Endothelial cell of hepatic sinusoid (primary cell): ENCODE measurements around the gene TEAD4.

ENCODE experiments used
- in situ Hi-C: cut with HindIII; loops from 2 replicates; pipeline ENCODE4 v1.10.0; 2017; ENCODE audit warnings: low sequenced_read_pairs

Gene TEAD4

DNA sequence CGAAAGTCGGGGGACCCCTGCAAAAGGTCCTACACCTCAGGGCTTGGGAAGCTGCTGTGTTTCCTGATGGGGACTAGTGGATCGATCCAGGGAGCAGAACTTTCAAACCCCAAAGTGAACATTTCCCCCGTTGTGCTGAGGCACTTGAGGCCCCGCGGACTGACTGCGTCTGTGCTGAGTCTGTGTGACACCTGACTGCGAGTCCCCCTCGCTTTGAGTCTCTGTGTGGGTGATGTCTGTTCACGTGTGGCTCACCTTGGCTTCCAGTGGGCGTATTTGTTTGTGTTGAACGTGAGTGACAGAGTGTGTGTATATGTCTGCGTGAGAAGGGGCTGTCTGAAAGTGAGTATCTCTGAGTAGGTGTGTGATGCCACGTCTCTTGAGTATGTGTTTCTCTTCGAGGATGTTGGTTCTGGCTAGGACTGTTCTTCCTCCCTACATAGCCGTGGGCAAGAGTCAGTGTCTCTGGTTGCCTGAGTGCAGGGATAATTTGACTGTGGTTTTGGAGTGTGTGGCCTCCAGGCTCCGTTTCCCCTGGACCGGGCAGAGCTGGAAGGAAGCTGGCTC, 1.3 kb downstream of the TEAD4 start:
- in situ Hi-C loops = no loop called here

DNA sequence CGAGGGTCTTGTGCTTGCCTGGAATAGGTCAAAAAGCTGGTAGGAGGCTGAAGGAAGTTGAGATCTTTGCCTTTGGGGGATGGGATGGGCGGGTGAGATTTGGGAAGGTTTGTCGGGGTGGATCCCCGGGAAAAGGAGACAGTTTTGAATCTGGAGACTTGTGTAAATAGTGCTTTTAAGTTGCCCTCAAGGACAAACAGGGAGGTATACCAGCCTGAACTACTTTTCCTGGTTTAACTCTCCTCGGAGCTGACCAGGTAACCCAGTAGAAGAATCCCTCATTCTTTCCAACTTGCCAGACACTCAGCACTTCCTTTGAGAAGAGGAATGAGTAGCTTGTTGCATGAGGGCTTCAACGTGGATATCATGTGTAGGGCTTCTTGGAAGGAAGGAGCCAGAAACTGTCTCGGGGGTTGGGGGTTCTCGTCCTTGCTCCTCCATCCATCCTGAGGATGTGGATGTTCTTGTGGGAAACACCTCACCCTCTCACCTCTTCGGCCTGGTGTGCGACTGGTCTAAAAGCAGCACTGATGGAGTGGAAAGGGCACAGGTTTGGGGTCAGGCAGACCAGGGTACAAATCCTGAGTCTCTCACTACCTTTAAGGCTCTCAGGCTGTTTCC, 1.9 kb downstream of the TEAD4 start:
- in situ Hi-C loops = no loop called here

DNA sequence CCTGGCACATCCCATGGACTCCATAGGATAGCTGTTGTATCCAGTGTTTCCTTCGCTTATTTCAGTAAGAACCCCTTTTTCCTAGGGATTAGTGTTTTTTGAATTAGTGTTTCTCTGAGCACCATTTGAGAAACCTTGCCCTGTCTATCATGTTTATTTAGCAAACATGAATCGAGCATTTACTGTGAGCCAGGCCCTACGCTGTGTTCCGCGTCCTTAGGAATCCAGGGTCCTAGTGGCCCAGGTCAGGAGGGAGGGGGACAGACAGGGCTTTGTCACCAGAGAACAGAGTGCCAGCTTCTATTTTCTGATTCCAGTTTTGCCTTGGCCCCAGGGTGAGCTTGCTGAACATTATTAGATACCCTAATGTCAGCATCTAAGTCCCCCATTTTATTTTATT, 2.5 kb downstream of the TEAD4 start:
- in situ Hi-C loops = no loop called here

DNA sequence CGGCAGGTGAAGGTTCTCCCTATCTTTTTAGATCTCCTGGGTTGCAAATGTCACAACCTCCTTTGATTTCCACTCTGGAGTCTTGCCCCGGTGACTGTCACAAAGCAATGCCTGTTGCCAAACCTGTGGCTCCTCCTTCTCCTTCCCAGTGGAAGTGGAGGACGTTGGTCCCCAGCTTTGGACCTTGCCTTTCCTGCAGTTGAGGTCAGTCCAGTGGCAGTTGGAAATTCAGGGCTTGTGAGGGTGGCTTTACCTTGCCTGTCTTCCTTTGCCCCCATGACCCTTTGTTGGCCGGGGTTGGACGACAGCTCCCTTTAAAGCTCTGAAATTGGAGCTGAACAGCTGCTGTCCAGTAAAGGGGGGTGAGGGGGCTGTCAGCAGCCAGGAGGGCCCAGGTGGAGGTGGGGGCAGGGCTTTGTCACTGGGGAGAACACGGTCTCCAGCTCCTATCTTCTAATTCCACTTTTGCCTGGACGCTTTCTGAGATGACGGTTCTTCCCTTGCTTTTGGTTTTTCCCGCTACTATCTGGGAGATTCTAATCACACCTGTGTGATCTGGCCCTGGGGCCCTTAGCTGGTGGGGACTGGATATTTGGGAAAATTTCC, 4.1 kb downstream of the TEAD4 start:
- in situ Hi-C loops = no loop called here

DNA sequence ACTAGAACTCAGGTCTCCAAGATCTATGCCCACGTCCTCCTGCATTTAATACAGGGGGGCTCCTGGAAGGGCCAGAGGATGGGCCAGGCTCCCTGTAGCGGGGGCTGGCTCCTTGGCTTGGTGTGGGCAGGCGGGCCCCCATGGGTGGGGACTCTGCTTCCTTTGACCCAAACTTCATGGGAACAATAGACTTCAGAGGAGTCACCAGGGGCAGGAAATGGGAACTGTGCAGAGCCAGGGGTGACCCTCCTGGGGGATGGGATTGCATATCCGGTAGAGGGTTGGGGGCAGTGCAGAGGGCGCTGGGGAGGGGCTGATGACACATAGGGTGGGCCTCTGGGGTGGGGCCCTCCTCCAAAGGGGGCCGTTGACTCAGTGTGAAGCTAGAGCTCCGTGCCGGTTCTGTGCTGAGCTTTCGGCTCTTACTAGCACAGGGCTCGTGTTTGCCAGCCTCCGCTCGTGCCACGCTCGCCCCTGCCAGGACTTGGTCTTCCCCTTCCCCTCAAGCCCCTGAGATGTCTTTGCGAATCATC, 4.6 kb downstream of the TEAD4 start:
- in situ Hi-C loops = no loop called here

DNA sequence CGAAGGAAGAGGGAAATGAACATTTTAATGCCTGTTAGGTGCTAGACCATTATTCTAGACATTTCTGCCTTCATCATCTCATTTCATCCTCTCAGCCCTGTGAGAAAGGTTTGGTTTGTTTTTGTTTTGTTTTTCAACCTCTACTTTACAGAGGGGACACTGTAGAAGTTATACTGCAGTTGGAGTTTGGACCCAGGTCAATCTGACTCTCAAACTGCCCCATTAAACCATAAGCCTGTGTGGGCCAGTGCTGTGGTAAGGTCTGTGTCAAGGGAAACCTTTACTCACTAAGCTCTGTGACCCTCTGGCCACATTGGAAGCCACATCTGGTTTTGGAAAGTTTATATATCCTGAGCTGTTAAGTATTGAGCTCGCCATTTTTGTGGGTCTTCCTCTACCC, 8.5 kb downstream of the TEAD4 start:
- in situ Hi-C loops = no loop called here

DNA sequence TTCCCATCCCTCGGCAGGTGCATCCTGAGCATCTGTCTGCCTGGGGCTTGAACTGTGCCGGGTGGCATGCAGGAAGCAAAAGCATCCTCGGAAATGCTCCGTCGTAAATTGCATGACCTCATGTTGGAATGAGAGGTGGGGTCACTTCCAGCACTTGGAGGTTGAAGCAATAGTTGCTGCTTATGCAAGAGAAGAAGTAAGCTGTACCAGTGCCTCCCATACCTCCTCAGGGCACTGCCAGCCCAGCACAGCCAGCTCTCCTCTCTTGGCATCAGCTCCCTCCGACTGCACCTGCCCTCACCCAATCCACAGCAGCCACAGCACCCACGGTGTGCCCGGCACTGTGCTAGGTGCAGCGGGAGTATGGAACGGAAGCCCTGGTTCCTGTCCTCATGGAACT, 11.5 kb downstream of the TEAD4 start:
- in situ Hi-C loops = no loop called here

DNA sequence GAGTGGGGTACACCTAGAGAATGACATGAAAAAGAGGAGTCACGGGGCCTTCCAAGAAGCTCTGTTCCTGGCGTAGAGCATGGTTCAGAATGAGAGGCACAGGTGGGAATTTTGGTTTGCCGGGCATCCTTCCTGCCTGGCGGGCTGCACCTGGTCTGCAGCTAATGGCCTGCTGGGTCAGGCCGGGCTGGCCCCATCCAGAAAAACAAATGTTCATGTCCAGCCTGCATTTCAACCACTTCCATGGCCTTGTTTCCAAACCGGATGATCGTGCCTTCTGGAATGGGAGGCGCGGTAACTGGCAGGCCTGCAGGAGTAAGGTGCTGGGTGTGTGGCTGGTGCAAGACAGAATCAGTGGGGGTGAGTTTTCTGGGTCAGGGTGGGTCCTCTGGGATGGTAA, 14.4 kb downstream of the TEAD4 start:
- in situ Hi-C loops = no loop called here

DNA sequence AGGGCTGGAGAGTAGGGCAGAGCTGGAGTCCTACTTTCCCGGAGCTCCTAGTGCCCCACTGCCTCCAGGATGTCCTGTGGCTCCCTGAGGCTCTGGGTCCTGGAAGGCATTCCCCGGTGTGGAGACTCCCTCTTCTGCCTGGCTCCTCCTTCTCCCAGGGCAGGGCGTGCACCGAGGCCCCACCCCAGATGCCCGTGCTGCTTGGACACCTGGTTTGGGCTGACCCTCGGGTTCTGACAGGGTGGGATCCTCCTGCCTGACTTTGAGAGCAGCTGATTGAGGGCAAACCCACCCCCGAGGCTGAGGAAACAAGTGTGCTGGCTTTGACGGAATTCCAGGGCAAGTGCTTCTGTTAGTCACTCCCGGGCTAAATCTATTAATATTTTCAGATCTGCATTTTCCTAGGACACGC, 15.4 kb downstream of the TEAD4 start:
- in situ Hi-C loops = no loop called here

DNA sequence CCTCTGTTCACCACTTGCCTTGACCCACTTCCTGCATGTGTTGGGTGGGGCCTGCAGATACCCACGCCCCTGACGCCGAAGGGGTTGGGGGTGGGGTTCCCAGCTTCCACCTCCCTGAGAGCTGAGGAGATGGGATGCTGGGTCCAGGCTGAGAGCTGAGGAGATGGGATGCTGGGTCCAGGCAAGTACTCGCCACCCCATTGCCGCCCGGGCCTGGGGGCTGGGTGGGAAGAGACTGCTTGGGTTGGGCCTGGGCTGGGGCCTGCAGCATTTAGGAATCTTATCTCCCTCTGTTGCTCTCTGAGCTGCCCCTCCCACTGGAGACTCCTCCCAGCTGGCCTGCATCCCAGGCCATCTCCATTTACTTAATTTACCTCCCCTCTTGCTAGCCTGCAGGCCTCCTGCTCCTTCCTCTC, 17.4 kb downstream of the TEAD4 start:
- in situ Hi-C loops = no loop called here

DNA sequence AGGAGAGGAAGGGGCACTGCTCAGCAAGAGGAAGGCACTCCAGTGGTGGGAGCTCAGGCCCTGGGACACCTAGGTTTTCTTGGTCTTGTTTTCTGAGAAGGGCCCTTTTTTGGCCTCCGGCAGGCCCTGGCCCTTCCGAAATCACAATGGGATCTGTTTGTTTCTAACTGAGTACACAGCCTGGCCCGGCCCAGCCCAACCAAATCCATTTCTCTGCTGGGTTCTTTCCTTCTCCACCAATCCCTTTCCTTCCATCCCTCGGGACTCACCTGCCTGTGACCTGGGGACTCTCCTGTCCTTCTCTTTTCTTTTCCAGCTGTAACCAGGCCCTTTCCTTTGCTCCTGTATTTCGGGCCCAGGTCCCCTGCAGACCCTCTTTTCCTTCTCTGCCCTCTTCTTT, 18.6 kb downstream of the TEAD4 start:
- in situ Hi-C loops = no loop called here

DNA sequence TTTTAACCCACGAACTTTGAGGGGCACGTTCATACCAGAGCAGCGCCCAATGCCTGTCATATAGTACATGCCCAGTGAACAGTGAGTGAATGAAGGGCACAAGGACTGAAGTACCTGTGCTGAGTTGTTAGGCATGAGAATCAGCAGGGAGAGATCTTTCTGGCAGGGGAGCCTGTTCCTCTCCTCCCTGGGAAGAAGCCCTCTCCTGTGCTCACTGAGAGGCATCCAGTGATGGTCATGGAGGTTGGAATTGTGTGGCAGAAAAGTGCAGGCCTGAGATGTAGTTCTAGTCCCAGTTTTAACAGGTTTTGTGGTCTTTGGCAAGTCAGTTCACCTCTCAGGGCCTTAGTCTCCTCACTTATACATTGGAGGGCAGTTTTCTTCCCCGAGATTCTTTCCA, 20.6 kb downstream of the TEAD4 start:
- in situ Hi-C loops = no loop called here

DNA sequence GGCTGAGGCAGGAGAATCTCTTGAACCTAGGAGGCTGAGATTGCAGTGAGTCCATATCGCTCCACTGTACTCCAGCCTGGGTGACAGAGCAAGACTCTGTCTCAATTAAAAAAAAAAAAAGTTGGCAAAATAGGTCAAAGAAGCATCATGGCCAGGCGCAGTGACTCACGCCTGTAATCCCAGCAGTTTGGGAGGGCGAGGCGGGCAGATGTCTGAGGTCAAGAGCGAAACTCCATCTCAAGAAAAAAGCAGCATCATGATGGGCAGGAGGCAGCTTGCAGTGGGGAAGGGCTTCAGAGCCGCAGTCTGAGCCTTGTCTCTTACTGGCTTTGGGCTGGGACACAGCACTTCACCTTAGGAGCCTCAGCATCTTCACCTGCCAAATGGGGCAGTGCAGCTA, 21.4 kb downstream of the TEAD4 start:
- in situ Hi-C loops = no loop called here

DNA sequence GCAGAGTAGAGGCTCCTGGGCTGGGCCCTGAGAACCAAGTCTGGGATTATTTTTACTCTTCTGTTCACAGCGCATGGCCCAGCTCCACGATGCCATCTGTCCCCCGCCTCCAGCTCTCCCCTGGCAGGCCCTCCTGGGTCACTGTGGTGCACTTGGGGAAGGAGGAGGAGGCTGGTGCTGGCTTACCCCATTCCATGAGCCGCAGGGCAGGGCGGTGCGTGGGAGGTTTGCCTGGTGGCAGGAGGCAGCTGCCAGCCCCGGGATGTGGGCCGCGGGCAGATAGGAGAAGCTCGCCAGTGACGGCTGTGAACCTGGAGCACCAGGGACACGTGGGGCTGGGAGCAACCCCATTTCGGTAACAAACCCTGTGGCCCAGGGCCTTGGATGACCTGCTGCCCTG, 23.2 kb downstream of the TEAD4 start:
- in situ Hi-C loops = no loop called here

DNA sequence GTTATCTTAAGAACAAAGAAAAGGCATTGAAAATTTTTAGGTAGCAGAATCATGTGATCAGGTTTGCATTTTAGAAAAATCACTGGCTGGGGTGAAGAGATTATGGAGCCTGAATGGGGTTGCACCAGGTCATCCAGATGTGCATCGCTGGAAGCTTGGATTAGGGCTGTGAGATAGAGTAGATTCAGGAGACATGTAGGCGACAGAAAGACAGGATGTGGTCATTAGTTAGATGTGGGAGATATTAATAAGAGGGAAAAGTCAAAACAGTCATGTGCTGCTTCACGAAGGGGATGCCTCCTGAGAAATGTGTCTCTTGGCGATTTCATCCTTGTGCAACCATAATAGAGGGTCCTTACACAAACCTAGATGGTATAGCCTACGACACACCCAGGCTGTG, 25.1 kb downstream of the TEAD4 start:
- in situ Hi-C loops = no loop called here

DNA sequence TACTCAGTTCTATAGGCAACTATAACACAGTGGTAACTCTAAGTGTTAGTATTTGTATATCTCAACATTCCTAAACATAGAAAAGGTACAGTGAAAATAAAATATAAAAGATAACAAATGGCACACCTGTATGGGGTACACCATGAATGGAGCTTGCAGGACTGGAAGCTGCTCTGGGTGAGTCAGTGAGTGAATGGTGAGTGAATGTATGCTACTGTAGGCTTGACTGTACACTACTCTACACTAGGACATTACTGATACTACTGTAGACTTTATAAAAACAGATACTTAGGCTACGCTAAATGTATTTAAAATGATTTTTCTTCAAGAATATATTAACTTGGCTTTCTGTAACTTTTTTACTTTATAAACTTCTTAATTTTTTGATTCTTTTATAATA, 25.5 kb downstream of the TEAD4 start:
- in situ Hi-C loops = no loop called here

DNA sequence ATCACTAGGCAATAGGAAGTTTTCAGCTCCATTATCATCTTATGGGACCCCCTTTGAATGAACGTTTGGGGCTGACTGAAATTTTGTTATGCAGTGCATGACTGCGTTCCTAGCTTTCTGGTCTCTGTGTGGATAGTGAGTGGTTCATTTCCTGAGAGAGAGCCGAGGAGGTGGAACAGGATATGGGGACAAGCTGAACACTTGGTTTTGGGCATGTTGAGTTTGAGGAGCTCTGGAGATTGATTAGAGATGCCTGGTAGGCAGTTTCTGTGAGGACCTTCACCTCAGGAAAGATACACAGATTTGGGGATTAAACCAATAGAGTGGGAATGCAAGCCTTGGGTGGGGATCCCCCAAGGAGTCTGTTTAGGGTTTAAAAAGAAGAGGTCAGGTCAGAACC, 27.7 kb downstream of the TEAD4 start:
- in situ Hi-C loops = no loop called here

DNA sequence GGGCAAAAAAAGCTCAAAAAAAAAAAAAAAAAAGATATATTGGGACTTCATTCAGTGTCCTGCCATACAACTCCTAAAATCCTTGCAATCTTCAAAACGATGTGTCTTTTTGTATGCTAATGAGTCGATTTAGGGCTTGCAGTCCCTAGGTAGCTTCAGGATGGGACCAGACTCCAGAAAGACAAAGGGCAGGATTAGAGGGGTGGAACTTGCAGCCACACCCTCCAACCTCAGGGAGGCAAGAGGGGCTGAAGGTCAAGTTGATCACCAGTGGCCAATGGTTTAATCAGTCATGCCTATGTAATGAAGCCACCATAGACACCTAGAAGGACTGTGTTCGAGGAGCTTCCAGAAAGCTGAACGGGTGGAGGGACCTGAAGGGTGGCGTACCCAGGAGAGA, 29.3 kb downstream of the TEAD4 start:
- in situ Hi-C loops = no loop called here

DNA sequence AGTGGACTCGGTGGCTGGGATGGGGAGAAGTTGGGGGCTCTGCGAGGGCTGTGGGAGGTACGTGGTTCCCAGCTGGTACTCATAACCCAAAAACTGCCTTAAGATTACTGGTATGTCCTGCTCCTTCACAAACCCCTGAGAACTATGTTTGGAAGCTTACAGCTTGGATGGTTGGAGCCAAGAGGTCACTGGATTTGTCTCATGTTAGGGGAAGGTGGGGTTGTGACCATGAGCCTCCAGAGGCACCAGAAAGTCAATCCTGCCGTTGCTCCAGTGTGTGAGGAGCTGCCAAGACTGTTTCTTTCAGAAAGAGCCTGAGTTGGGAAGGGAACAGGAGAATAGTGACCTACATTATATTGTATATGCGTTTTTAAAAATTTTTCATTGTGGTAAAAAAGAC, 33.5 kb downstream of the TEAD4 start:
- in situ Hi-C loops = no loop called here

DNA sequence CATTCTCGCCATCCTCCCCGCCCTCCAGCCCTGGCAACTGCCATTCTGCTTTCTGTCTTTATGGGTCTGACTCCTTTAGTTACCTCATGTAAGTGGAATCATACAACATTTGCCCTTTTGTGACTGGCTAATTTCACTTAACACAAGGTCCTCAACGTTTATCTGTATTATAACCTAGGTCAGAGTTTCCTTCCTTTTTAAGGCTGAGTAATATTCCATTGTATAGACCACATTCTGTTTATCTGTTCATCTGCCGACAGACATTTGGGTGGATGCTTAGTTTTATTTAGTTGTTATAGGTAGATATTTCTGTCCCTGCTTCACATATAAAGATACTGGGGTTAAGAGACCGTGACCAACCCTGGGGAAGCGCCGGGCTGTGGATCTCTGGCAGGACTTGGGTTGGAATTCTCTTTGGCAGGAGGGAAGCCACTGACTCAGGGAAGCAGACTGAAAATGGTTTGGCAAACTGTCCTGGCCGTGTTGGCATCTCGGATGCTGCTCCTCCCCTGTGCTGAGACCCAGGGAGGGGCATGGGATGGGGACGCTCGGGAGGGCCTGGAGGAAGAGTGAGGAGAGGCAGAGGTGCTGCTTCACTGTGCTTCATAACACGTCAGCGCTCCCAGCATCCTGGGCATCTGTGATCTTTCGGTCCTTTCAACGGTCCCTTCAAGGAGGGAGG, 38.9 kb downstream of the TEAD4 start:
- in situ Hi-C loops = no loop called here

DNA sequence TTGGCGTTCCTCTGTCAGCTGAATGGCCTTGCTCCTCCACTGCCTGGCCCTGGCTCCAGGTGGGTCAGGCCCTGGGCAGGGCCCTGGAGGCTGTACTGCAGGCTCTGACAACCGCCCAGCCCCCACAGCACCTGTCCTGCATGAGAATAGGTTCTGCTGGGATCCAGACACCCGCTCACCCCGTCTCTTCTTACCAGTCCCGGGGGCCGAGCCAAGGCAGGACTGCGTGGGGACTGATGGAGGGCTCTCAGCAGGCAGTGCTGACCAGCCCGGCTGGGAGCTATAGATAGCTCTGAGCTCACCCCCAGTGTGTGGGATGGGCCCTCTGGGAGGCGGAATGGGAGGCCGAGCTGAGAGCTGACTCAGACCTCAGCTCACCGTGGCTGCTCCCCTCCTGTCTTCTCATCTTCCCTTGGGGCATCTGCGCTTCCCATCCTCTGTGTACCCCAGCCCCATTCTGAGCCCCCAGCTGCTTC, 39.6 kb downstream of the TEAD4 start:
- in situ Hi-C loops = no loop called here
